GM12872 (cell line): ENCODE results near the gene SIRT7.

Experiments
- CTCF ChIP-seq: IDR thresholded peaks from 3 replicates; pipeline ENCODE4 v1.5.1; 2011; ENCODE audit warnings: low read depth, mild to moderate bottlenecking, low read length, moderate library complexity; ENCODE audit not compliant: insufficient read depth

SIRT7 gene

GRCh38 chr17:81901167-81902022 lies 16.6 kb downstream of the SIRT7 start:
- no peak for TF ChIP-seq CTCF

- no peak for TF ChIP-seq CTCF
These were observed 17.7 kb downstream of the SIRT7 start for GRCh38 chr17:81900181-81900820.

- no peak for TF ChIP-seq CTCF
These were observed 18.3 kb downstream of the SIRT7 start for GRCh38 chr17:81899514-81900166.

GRCh38 chr17:81898885-81899284 lies 19.1 kb downstream of the SIRT7 start:
- TF ChIP-seq CTCF = no peak

- no peak for TF ChIP-seq CTCF
These were observed 19.7 kb downstream of the SIRT7 start for GRCh38 chr17:81898029-81898866.

GRCh38 chr17:81895400-81895799 lies 22.6 kb downstream of the SIRT7 start:
- TF ChIP-seq CTCF = no peak

- no peak for TF ChIP-seq CTCF
These were observed 26.7 kb downstream of the SIRT7 start for GRCh38 chr17:81891303-81891552.
